ENCODE results near the gene DMGDH.

GRCh38 chr5:78964889-78965288, 104.6 kb downstream of the DMGDH start:
- peak in 1 of 2 donors; percentile 18 for TF ChIP-seq CTCF (IDR thresholded peaks at IDR 0.05; ENCODE audit: extremely low read depth in 1 of 2, insufficient read depth in 1 of 2, low read depth in 1 of 2, low read length in 2 of 2)
- TF ChIP-seq POLR2AphosphoS5 (IDR thresholded peaks at IDR 0.05; ENCODE audit: insufficient read depth, low read depth, low read length): no peak
- no peak for TF ChIP-seq MAX (IDR thresholded peaks at IDR 0.05; ENCODE audit: insufficient read depth, insufficient read length)
- no peak for TF ChIP-seq POLR2A (IDR thresholded peaks at IDR 0.05; ENCODE audit: low read depth, low read length)
- no peak for TF ChIP-seq EZH2 (IDR thresholded peaks at IDR 0.05; ENCODE audit: borderline replicate concordance, low read depth, low read length, severe bottlenecking)
- TF ChIP-seq FOS (IDR thresholded peaks at IDR 0.05; ENCODE audit: borderline replicate concordance, insufficient read depth, low read length): no peak
- no peak for TF ChIP-seq MYC (IDR thresholded peaks at IDR 0.05; ENCODE audit: low read depth, low read length)
- no peak for TF ChIP-seq JUN (IDR thresholded peaks at IDR 0.05; ENCODE audit: borderline replicate concordance, insufficient read depth, insufficient read length, low read depth)
- TF ChIP-seq GATA2 (IDR thresholded peaks at IDR 0.05; ENCODE audit: insufficient read depth, insufficient read length, low read depth, low read length): no peak
